CD8-positive, alpha-beta memory T cell (primary cell): Measurements from ENCODE around the gene WDFY4. TPM values are rescaled to one million over a fixed set of nuclear protein-coding genes. Genes with fewer than 3 reads are reported as not detected.
A peak's percentile ranks its signal among the peaks of the same experiment; 100 is the strongest.

Source experiments
- CTCF ChIA-PET: fragments of 350-600 bp; sonication (Branson Sonifier 250); formaldehyde crosslinking; loops from one replicate; lab custom pipeline; 2021; ENCODE audit warnings: antibody characterized with exemption; lab: Charles Lee
- POLR2A ChIA-PET: fragments of 350-600 bp; sonication (Branson Sonifier 250); formaldehyde crosslinking; loops from one replicate; lab custom pipeline; 2021; ENCODE audit warnings: antibody characterized with exemption; lab: Charles Lee
- DNase-seq, 5 donors: peaks; one replicate each; pipeline versions ENCODE4 v3.0.0 to v3.0.0-alpha.2; 2020 to 2022; ENCODE audit warnings: mixed read lengths in 1 of 5
- H3K27ac ChIP-seq: one replicate; pipeline ENCODE4 v1.7.0; 2013; ENCODE audit warnings: low read depth, mild to moderate bottlenecking, low read length, moderate library complexity
- H3K27me3 ChIP-seq: 2 replicates; pipeline ENCODE4 v1.7.0; 2013; ENCODE audit warnings: low read length, mild to moderate bottlenecking; ENCODE audit not compliant: insufficient read depth, poor library complexity, severe bottlenecking
- H3K36me3 ChIP-seq: 2 replicates; pipeline ENCODE4 v1.7.0; 2013; ENCODE audit warnings: mild to moderate bottlenecking, low read length, moderate library complexity; ENCODE audit not compliant: insufficient read depth
- H3K4me1 ChIP-seq: 2 replicates; pipeline ENCODE4 v1.7.0; 2013; ENCODE audit warnings: mild to moderate bottlenecking, low read length, moderate library complexity; ENCODE audit not compliant: insufficient read depth
- H3K4me3 ChIP-seq: 2 replicates; pipeline ENCODE4 v1.7.0; 2013; ENCODE audit warnings: mild to moderate bottlenecking, low read length
- H3K9me3 ChIP-seq: 2 replicates; pipeline ENCODE4 v1.7.0; 2013; ENCODE audit warnings: mild to moderate bottlenecking, low read length
- H3K27ac Mint-ChIP-seq, 8 donors: one replicate each; pipeline ENCODE4 v1.8.0; 2020 to 2021; ENCODE audit warnings: mixed read lengths in 8 of 8, mild to moderate bottlenecking in 6 of 8, inconsistent platforms in 3 of 8, moderate library complexity in 3 of 8
- H3K27me3 Mint-ChIP-seq, 2 donors: one replicate each; pipeline ENCODE4 v1.8.0; 2020 to 2021; ENCODE audit warnings: mixed read lengths in 2 of 2, mild to moderate bottlenecking in 1 of 2, moderate library complexity in 1 of 2
- H3K36me3 Mint-ChIP-seq, 3 donors: one replicate each; pipeline ENCODE4 v1.8.0; 2020 to 2021; ENCODE audit warnings: mixed read lengths in 3 of 3, inconsistent platforms in 1 of 3, mild to moderate bottlenecking in 1 of 3
- H3K4me1 Mint-ChIP-seq, 3 donors: one replicate each; pipeline ENCODE4 v1.8.0; 2020 to 2021; ENCODE audit warnings: mixed read lengths in 3 of 3, inconsistent platforms in 1 of 3, mild to moderate bottlenecking in 1 of 3
- H3K4me3 Mint-ChIP-seq, 7 donors: one replicate each; pipeline ENCODE4 v1.8.0; 2020 to 2021; ENCODE audit warnings: mixed read lengths in 7 of 7, mild to moderate bottlenecking in 6 of 7, moderate library complexity in 4 of 7, inconsistent platforms in 2 of 7
- H3K9me3 Mint-ChIP-seq, 5 donors: one replicate each; pipeline ENCODE4 v1.8.0; 2020 to 2022; ENCODE audit warnings: mixed read lengths in 5 of 5, mild to moderate bottlenecking in 3 of 5, moderate library complexity in 2 of 5, inconsistent platforms in 1 of 5
- polyA plus RNA-seq: library from polyadenylated mRNA; unstranded; fragments of 300-500 nt; fragmentation: Illumina TruSeq; gene quantifications from one replicate; pipeline ENCODE4 v1.2.3, GENCODE V29; 2021
- total RNA-seq, 2 experiments: library from RNA; stranded (reverse); gene quantifications; one replicate each; pipeline ENCODE4 v1.2.3, GENCODE V29; 2021

The WDFY4 gene
- total and polyA plus RNA-seq, 3 experiments from 2014 or later = 0.20 to 0.35 TPM; not detected in 1

DNA sequence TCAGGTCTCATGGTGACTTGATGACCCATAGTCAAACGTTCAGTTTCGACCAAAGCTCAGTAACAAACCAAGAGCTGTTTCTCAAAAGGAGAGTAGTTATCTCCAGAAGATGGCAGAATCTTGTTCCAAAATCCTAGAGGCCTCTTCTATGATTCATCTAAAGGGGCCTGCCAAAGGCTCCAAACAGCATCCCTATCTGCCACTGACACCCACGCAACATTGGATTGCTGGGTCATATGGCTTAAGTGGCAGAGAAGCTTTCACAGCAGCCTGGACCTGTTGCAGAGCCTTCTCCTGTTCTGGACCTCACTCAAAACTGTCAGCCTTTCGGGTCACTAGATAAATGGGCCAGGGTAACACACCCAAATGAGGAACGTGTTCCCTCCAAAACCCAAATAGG lies 309.0 kb downstream of the WDFY4 start:
- H3K27ac Mint-ChIP-seq = no peak overlapping the region
- H3K4me3 Mint-ChIP-seq = no peak overlapping the region
- Histone ChIP-seq H3K36me3 (no peaks in the 10 kb centered on the region), H3K27ac (no peak overlapping the region), H3K4me3 (no peak overlapping the region), H3K27me3 (no peaks in the 10 kb centered on the region), H3K9me3 (no peaks in the 10 kb centered on the region), H3K4me1 (no peaks in the 10 kb centered on the region)
- peaks cover 0 to 7% of the 10 kb centered on the region in 2 donors for H3K27me3 Mint-ChIP-seq
- ChIA-PET POLR2A (no interaction called here), CTCF (no interaction called here)
- H3K36me3 Mint-ChIP-seq = no peaks in the 10 kb centered on the region
- no peaks in the 10 kb centered on the region for H3K9me3 Mint-ChIP-seq
- H3K4me1 Mint-ChIP-seq = no peaks in the 10 kb centered on the region
- DNase-seq = no peak

DNA sequence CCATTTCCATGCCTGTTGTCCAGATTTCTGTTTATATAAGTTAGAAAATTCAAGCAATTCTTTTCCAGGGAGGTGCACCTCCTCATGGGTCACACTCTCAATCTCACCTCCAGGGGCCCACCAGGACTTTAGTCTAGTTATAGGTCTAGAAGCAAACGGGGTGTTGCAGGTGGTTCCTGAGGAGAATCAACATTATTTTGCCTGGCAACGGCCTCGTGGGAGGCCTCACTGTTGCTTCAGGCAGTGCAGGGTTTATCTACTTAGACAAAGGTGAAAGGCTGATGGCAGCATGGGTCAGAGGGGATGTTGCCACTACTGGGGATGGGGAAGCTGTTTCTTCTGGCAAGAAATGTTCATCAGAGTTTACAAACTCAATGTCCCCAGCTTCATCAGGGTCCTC lies 311.7 kb downstream of the WDFY4 start:
- no peaks in the 10 kb centered on the region for H3K36me3 Mint-ChIP-seq
- Histone ChIP-seq H3K27ac (no peak overlapping the region), H3K36me3 (no peaks in the 10 kb centered on the region), H3K27me3 (no peaks in the 10 kb centered on the region), H3K4me1 (no peaks in the 10 kb centered on the region), H3K4me3 (no peak overlapping the region), H3K9me3 (no peaks in the 10 kb centered on the region)
- ChIA-PET POLR2A (no interaction called here), CTCF (no interaction called here)
- DNase-seq = no peak
- no peak overlapping the region for H3K27ac Mint-ChIP-seq
- peaks cover 5 to 7% of the 10 kb centered on the region in 2 donors for H3K27me3 Mint-ChIP-seq
- H3K4me1 Mint-ChIP-seq = no peaks in the 10 kb centered on the region
- peaks cover 0 to 2% (median 0%) of the 10 kb centered on the region in 5 donors for H3K9me3 Mint-ChIP-seq
- no peak overlapping the region for H3K4me3 Mint-ChIP-seq

DNA sequence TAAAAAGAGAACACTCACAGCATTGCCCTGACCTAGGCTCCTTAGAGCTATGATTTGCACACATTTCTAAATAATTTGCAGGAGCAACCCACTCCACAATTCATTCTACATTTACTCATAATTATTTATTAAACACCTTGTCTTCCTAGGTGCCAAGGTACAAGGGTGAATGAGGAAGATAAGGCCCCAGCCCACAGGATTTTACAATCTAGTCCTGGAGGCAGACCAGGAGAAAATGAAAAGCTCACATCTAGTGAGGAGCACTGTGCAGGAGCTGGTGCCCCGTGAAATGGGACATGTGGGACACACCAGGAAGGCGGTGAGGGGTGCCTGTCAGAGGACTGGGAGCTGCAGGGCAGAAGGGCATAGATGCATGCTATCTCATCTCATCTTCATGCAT lies 314.7 kb downstream of the WDFY4 start:
- Histone ChIP-seq H3K27me3 (no peaks in the 10 kb centered on the region), H3K27ac (no peak overlapping the region), H3K9me3 (no peaks in the 10 kb centered on the region), H3K36me3 (no peaks in the 10 kb centered on the region), H3K4me3 (no peak overlapping the region), H3K4me1 (no peaks in the 10 kb centered on the region)
- H3K4me1 Mint-ChIP-seq = no peaks in the 10 kb centered on the region
- no peak overlapping the region for H3K4me3 Mint-ChIP-seq
- ChIA-PET POLR2A (no interaction called here), CTCF (no interaction called here)
- H3K27ac Mint-ChIP-seq = no peak overlapping the region
- no peak for DNase-seq
- H3K9me3 Mint-ChIP-seq = peaks cover 0 to 4% (median 0%) of the 10 kb centered on the region in 5 donors
- H3K36me3 Mint-ChIP-seq = no peaks in the 10 kb centered on the region
- H3K27me3 Mint-ChIP-seq = peaks cover 4 to 6% of the 10 kb centered on the region in 2 donors

DNA sequence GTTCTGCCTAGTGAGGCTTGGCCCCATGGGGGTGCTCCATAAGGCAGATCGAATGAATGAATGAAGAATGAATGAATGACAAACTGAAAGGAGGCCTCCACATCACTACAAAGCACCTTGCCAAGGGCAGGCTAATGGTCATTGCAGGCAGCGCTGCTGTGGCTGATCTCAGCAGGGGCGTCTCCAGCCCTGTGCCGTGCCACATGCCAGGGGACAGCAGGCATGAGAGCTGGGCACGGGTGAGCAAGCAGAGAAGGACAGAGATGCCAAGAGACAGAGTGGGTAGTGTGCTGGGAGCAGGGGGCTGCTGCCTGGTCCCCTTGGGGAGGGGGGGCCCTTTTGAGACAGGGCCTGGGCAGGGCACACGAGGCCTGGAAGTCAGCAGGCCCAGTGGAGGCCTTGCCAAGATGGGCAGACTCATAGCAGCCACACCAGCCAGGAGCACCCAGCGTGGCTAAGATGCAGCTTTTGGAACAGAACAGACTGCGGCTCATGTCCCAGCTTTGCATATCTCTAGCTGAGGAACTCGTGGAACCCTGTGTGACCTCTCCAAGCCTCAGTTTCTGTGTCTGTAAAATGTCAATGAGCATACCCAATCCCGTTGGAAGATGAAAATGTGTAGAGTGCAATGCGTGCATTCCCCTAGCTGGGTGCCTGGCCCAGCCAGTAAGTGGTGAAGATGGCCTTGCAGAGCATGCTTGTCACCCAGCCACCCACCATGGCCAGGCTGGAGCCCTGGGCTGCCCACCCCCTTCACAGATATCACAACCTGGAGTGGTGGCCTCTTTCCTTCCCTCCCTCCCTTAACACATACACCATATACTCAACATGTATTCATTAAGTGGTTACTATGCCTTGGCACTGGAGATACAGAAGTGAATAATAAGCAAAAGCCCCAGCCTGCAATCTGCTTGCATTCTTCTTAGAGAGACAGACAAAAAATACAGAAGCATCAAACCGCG lies 316.0 kb downstream of the WDFY4 start:
- Mint-ChIP-seq H3K27ac (peak overlapping the region in 1 of 8 donors; percentile 72), H3K9me3 (peaks cover 0 to 4% (median 0%) of the 10 kb centered on the region in 5 donors), H3K36me3 (no peaks in the 10 kb centered on the region), H3K27me3 (peaks cover 4 to 6% of the 10 kb centered on the region in 2 donors), H3K4me3 (peak overlapping the region in 1 of 7 donors; percentile 74), H3K4me1 (no peaks in the 10 kb centered on the region)
- no peaks in the 10 kb centered on the region for H3K4me1 ChIP-seq
- no peak overlapping the region for H3K27ac ChIP-seq
- CTCF ChIA-PET = no interaction called here
- H3K27me3 ChIP-seq = no peaks in the 10 kb centered on the region
- no peak overlapping the region for H3K4me3 ChIP-seq
- H3K36me3 ChIP-seq = no peaks in the 10 kb centered on the region
- DNase-seq = no peak
- no peaks in the 10 kb centered on the region for H3K9me3 ChIP-seq
- POLR2A ChIA-PET = no interaction called here

DNA sequence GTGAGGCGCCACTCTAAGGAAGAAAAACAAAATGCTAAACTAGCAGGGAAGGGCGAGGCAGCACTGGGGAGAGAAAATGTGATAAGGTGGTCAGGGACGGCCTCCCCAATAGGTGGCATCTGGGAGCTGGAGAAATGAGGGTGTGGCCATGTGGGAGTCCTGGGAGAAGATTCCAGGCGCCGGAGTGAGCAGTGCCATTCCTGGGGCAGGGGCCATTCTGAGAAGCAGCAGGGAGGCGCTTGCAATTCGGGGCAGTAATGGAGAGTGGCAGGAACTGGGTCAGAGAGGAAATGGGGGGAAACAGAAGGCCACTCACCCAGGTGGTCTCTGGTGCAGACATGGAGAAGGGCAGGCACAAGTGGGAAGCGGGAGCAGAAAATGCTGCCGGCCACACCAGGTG lies 316.7 kb downstream of the WDFY4 start:
- no peak for DNase-seq
- no peaks in the 10 kb centered on the region for H3K36me3 ChIP-seq
- H3K27me3 Mint-ChIP-seq = peaks cover 4 to 6% of the 10 kb centered on the region in 2 donors
- no peaks in the 10 kb centered on the region for H3K36me3 Mint-ChIP-seq
- ChIA-PET CTCF (no interaction called here), POLR2A (no interaction called here)
- H3K27me3 ChIP-seq = no peaks in the 10 kb centered on the region
- H3K4me1 Mint-ChIP-seq = no peaks in the 10 kb centered on the region
- peak overlapping the region in 1 of 7 donors; percentile 74 for H3K4me3 Mint-ChIP-seq
- no peaks in the 10 kb centered on the region for H3K9me3 ChIP-seq
- no peaks in the 10 kb centered on the region for H3K4me1 ChIP-seq
- no peak overlapping the region for H3K27ac ChIP-seq
- H3K4me3 ChIP-seq = no peak overlapping the region
- H3K27ac Mint-ChIP-seq = peak overlapping the region in 1 of 8 donors; percentile 72
- H3K9me3 Mint-ChIP-seq = peaks cover 0 to 4% (median 0%) of the 10 kb centered on the region in 5 donors

DNA sequence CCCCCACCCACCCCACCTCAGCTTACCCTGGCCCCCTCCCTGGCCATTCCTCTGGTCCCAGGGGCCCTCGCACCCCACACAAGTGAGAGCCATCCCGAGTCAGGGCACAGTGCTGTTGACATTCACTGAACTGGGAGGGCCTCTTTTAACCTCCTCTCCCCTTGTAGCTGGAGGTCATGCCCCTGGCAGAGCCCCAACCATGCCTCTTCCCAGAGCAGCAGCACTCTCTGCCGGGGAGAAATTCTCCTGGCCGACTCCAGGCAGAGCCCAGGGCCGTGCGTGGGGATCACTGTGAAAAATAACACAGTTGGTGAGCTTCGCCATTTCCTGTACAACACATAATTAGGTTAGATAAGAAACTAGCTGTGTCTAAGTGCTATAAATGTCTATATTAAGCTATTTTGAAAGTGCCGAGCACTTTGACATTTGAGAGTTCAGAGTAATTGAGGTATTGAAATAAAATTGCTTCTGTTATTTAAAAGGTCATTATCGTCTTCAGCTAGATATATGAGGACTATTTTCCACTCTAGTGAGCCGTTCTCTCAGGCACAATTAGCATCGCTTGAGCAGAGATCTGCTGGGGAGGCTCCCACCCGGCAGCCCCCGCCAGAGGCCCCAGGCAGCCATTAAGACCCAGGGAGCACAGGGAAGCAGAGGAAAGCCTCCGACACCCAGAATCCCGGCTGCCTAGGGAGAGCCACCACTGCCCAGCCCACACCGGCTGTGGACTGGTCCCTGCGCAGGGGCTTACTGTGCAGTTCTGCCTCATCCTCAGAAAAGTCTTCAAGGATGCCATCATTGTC lies 317.4 kb downstream of the WDFY4 start:
- peaks cover 0 to 4% (median 0%) of the 10 kb centered on the region in 5 donors for H3K9me3 Mint-ChIP-seq
- ChIA-PET CTCF (no interaction called here), POLR2A (no interaction called here)
- no peak overlapping the region for H3K4me3 Mint-ChIP-seq
- no peaks in the 10 kb centered on the region for H3K4me1 ChIP-seq
- no peaks in the 10 kb centered on the region for H3K9me3 ChIP-seq
- H3K4me1 Mint-ChIP-seq = no peaks in the 10 kb centered on the region
- H3K36me3 Mint-ChIP-seq = no peaks in the 10 kb centered on the region
- H3K27me3 ChIP-seq = no peaks in the 10 kb centered on the region
- no peak overlapping the region for H3K27ac Mint-ChIP-seq
- peaks cover 4 to 6% of the 10 kb centered on the region in 2 donors for H3K27me3 Mint-ChIP-seq
- H3K4me3 ChIP-seq = no peak overlapping the region
- no peak for DNase-seq
- H3K27ac ChIP-seq = no peak overlapping the region
- H3K36me3 ChIP-seq = no peaks in the 10 kb centered on the region

DNA sequence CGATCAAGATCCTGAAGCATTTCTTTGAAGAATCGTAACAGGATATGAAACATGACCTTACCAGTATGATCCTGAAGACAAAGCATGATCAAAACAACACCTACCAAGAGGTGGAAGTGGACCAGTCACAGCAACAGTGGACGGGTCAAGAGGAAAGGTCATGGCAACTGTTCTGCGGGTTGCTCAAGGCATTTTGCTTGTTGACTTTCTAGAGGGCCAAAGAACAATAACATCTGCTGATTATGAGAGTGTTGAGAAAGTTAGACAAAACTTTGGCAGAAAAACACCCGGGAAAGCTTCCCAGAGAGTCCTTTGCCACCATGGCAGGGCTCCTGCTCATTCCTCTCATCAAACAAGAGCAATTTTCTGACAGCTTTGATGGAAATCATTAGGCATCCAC lies 320.6 kb downstream of the WDFY4 start:
- Mint-ChIP-seq H3K4me1 (no peaks in the 10 kb centered on the region), H3K9me3 (peaks cover 0 to 4% (median 0%) of the 10 kb centered on the region in 5 donors), H3K4me3 (no peak overlapping the region), H3K36me3 (no peaks in the 10 kb centered on the region), H3K27me3 (peaks cover 2 to 4% of the 10 kb centered on the region in 2 donors), H3K27ac (no peak overlapping the region)
- no peak overlapping the region for H3K4me3 ChIP-seq
- H3K27ac ChIP-seq = no peak overlapping the region
- ChIA-PET CTCF (no interaction called here), POLR2A (no interaction called here)
- no peaks in the 10 kb centered on the region for H3K27me3 ChIP-seq
- H3K4me1 ChIP-seq = no peaks in the 10 kb centered on the region
- H3K9me3 ChIP-seq = no peaks in the 10 kb centered on the region
- no peak for DNase-seq
- H3K36me3 ChIP-seq = no peaks in the 10 kb centered on the region

DNA sequence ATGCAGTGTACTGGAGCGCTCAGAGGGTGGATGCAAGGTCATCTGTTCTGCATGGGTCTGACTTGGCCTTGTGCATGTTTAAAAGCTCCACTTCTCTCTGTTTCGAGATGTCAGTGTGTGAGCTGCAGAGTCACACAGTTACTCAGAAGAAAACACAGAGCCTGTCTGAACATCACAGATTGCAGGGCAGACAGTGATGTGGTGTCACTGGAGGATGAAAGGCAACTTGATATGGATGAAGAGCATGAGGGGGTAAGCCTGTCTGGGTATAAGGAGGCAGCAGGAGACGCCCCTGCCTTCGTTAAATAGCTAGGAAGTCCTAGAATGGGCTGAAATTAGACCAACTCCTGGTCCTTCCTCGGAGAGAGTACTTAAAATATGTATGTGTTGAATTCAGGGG lies 322.5 kb downstream of the WDFY4 start:
- no peaks in the 10 kb centered on the region for H3K9me3 ChIP-seq
- CTCF ChIA-PET = no interaction called here
- no peaks in the 10 kb centered on the region for H3K4me1 Mint-ChIP-seq
- no peak overlapping the region for H3K4me3 ChIP-seq
- no peak overlapping the region for H3K27ac Mint-ChIP-seq
- H3K4me1 ChIP-seq = no peaks in the 10 kb centered on the region
- H3K36me3 ChIP-seq = no peaks in the 10 kb centered on the region
- H3K27me3 Mint-ChIP-seq = peaks cover 0 to 3% of the 10 kb centered on the region in 2 donors
- H3K9me3 Mint-ChIP-seq = no peaks in the 10 kb centered on the region
- POLR2A ChIA-PET = no interaction called here
- DNase-seq = no peak
- no peaks in the 10 kb centered on the region for H3K36me3 Mint-ChIP-seq
- H3K4me3 Mint-ChIP-seq = no peak overlapping the region
- no peaks in the 10 kb centered on the region for H3K27me3 ChIP-seq
- no peak overlapping the region for H3K27ac ChIP-seq
